ENCODE measurements around the gene UCN2. TPM values are rescaled to one million over a fixed set of nuclear protein-coding genes. Genes with fewer than 3 reads are reported as not detected.

The UCN2 gene
- total RNA-seq, 1 experiment from 2014 or later, result 0.49 TPM

DNA sequence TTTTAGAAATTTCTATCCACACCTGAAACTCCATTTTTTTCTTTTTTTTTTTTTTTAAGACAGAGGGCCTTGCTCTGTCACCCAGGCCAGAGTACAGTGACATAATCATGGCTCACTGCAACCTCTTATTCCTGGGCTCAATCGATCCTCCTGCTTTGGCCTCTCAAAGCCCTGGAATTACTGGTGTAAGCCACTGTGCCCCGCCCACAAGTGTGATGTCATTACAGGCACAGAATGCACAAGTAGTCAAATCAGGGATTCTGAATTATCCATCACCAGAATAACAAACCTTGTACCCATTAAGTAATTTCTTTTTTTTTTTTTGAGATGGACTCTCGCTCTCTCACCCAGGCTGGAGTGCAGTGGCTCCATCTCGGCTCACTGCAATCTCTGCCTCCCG lies 43.9 kb upstream of the UCN2 start:
- intact Hi-C loops (cut with micrococcal nuclease; ENCODE audit: unreplicated experiment), result no loop called here
- peaks cover 6% of the 10 kb centered on the region for H3K4me1 ChIP-seq (ENCODE audit: insufficient read depth, low read length, poor library complexity, severe bottlenecking)
- POLR2A ChIA-PET (ENCODE audit: low non-redundant PET), result no interaction called here
- H3K27me3 ChIP-seq (replicated peaks; ENCODE audit: insufficient read depth, low read depth, low read length, poor library complexity), result no peaks in the 10 kb centered on the region
- no peaks in the 10 kb centered on the region for H3K9me3 ChIP-seq (ENCODE audit: low read depth, low read length, poor library complexity, severe bottlenecking)
- BruUV-seq (replicated peaks), result no TSS peak
- peaks cover 32% of the 10 kb centered on the region for H3K36me3 ChIP-seq (ENCODE audit: insufficient read depth, low read length, poor library complexity, severe bottlenecking)
- TF ChIP-seq EZH2 (IDR thresholded peaks at IDR 0.05; ENCODE audit: borderline replicate concordance, low read depth, low read length, poor library complexity, severe bottlenecking) (no peak), CTCF (conservative IDR thresholded peaks at IDR 0.05; ENCODE audit: low read depth, low read length) (no peak)
- H3K27ac ChIP-seq (ENCODE audit: low read depth, low read length, poor library complexity, severe bottlenecking), result no peak overlapping the region
- peak; percentile 18 for DNase-seq (ENCODE audit: low spot score)
- no peak overlapping the region for H3K4me3 ChIP-seq (ENCODE audit: low read depth, low read length, poor library complexity, severe bottlenecking)
- CTCF ChIA-PET, result no interaction called here

DNA sequence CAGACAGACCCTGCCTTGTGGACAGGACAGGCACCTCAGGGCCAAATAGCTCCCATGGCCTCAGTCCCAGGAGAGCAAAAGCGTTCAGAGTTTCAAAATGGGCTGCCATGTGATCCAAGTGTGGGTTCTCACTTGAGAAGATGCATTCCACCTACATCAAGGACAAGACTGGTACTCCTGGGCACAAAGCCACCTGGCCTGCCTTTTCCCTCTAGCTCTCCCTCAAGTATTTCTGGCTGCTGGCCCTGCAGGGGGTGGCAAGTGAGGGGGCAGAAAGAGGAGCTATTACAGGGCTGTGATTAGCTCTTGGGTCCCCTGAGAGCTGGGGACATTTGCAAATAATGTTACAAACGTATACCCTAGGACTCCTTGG lies 38.0 kb upstream of the UCN2 start:
- ChIA-PET CTCF (no interaction called here), POLR2A (ENCODE audit: low non-redundant PET) (no interaction called here)
- intact Hi-C loops (cut with micrococcal nuclease; ENCODE audit: unreplicated experiment), result no loop called here
- no peak for TF ChIP-seq EZH2 (IDR thresholded peaks at IDR 0.05; ENCODE audit: borderline replicate concordance, low read depth, low read length, poor library complexity, severe bottlenecking)
- no peak for TF ChIP-seq CTCF (conservative IDR thresholded peaks at IDR 0.05; ENCODE audit: low read depth, low read length)
- Histone ChIP-seq H3K36me3 (ENCODE audit: insufficient read depth, low read length, poor library complexity, severe bottlenecking) (peaks cover 36% of the 10 kb centered on the region), H3K4me1 (ENCODE audit: insufficient read depth, low read length, poor library complexity, severe bottlenecking) (peaks cover 12% of the 10 kb centered on the region), H3K4me3 (ENCODE audit: low read depth, low read length, poor library complexity, severe bottlenecking) (no peak overlapping the region), H3K27me3 (replicated peaks; ENCODE audit: insufficient read depth, low read depth, low read length, poor library complexity) (no peaks in the 10 kb centered on the region), H3K9me3 (ENCODE audit: low read depth, low read length, poor library complexity, severe bottlenecking) (no peaks in the 10 kb centered on the region), H3K27ac (ENCODE audit: low read depth, low read length, poor library complexity, severe bottlenecking) (no peak overlapping the region)
- no TSS peak for BruUV-seq (replicated peaks)
- no peak for DNase-seq (ENCODE audit: low spot score)

GRCh38 chr3:48600711-48601621 lies 37.4 kb upstream of the UCN2 start:
- peaks cover 15% of the 10 kb centered on the region for H3K4me1 ChIP-seq (ENCODE audit: insufficient read depth, low read length, poor library complexity, severe bottlenecking)
- peaks cover 35% of the 10 kb centered on the region for H3K36me3 ChIP-seq (ENCODE audit: insufficient read depth, low read length, poor library complexity, severe bottlenecking)
- H3K27ac ChIP-seq (ENCODE audit: low read depth, low read length, poor library complexity, severe bottlenecking), result no peak overlapping the region
- ChIA-PET CTCF (no interaction called here), POLR2A (ENCODE audit: low non-redundant PET) (no interaction called here)
- H3K9me3 ChIP-seq (ENCODE audit: low read depth, low read length, poor library complexity, severe bottlenecking), result no peaks in the 10 kb centered on the region
- H3K4me3 ChIP-seq (ENCODE audit: low read depth, low read length, poor library complexity, severe bottlenecking), result no peak overlapping the region
- no peak for DNase-seq (ENCODE audit: low spot score)
- TF ChIP-seq CTCF (conservative IDR thresholded peaks at IDR 0.05; ENCODE audit: low read depth, low read length), result no peak
- TF ChIP-seq EZH2 (IDR thresholded peaks at IDR 0.05; ENCODE audit: borderline replicate concordance, low read depth, low read length, poor library complexity, severe bottlenecking), result no peak
- H3K27me3 ChIP-seq (replicated peaks; ENCODE audit: insufficient read depth, low read depth, low read length, poor library complexity), result no peaks in the 10 kb centered on the region
- intact Hi-C loops (cut with micrococcal nuclease; ENCODE audit: unreplicated experiment), result no loop called here
- no TSS peak for BruUV-seq (replicated peaks)
